ENCODE data around the gene ST8SIA5. TPM values are rescaled to one million over a fixed set of nuclear protein-coding genes. Genes with fewer than 3 reads are reported as not detected.
A peak's percentile ranks its signal among the peaks of the same experiment; 100 is the strongest.

ST8SIA5 gene
- total and polyA plus RNA-seq, 2 of the 13 experiments (the other 11 are each of a cell fraction or from before 2014, with no cell fraction given): 0.07 to 0.20 TPM

- intact Hi-C loops (cut with micrococcal nuclease; ENCODE audit: unreplicated experiment): no loop called here
- Histone ChIP-seq H3K27ac (ENCODE audit: extremely low read length, insufficient read depth, low read length) (no peak overlapping the region), H3K4me1 (ENCODE audit: insufficient read depth, low read length) (no peaks in the 10 kb centered on the region), H3K9me3 (ENCODE audit: low read length) (no peaks in the 10 kb centered on the region), H3K4me3 (replicated peaks in 1 of 3; ENCODE audit: insufficient read depth in 1 of 3, low read depth in 2 of 3, low read length in 3 of 3) (no peak overlapping the region), H3K9ac (ENCODE audit: insufficient read depth, low read depth, low read length) (no peak overlapping the region), H2AFZ (ENCODE audit: low read length) (no peak overlapping the region), H3K79me2 (ENCODE audit: insufficient read depth, low read length) (no peaks in the 10 kb centered on the region), H3K36me3 (replicated peaks in 1 of 2; ENCODE audit: control insufficient read depth in 1 of 2, insufficient read depth in 2 of 2, low read length in 2 of 2) (no peaks in the 10 kb centered on the region), H4K20me1 (ENCODE audit: insufficient read depth, low read length) (no peaks in the 10 kb centered on the region), H3K27me3 (ENCODE audit: control insufficient read depth in 1 of 2, insufficient read depth in 2 of 2, low read length in 2 of 2) (peaks cover 0 to 23% of the 10 kb centered on the region in 2 experiments; a peak in 2 of 5 replicates), H3K4me2 (ENCODE audit: low read depth, low read length) (no peak overlapping the region)
- POLR2A ChIA-PET: no interaction called here
- no peak for ATAC-seq
- CTCF ChIA-PET (ENCODE audit: low intra/inter-chr PET ratio, low total read pairs): no interaction called here
- in situ Hi-C loops (cut with HindIII; ENCODE audit: extremely low pct_ligation_motif_present, low pct_unique_long_range_greater_than_20kb): no loop called here
- WGBS (ENCODE audit: low lambda C conversion rate): 0% methylated on average over 1 of the region's 1 CpG
- FAIRE-seq: no peak
- no TSS peak for BruUV-seq (replicated peaks)
- DNase-seq (ENCODE audit: low spot score): no peak
- TF ChIP-seq KLF16 (CRISPR knock-in tag; IDR thresholded peaks at IDR 0.05) (no peak), RNF2 (conservative IDR thresholded peaks at IDR 0.05; ENCODE audit: low read depth) (no peak), CEBPB (IDR thresholded peaks at IDR 0.05; ENCODE audit: borderline replicate concordance, low read depth, low read length) (peak; percentile 57; the same call in 1 of the 2 replicates), TMF1 (CRISPR knock-in tag; IDR thresholded peaks at IDR 0.05; ENCODE audit: low read depth) (no peak), CBX5 (CRISPR knock-in tag; IDR thresholded peaks at IDR 0.05; ENCODE audit: borderline replicate concordance) (no peak), MTA1 (CRISPR knock-in tag; IDR thresholded peaks at IDR 0.05; ENCODE audit: borderline replicate concordance) (no peak), ARNT (IDR thresholded peaks at IDR 0.05) (no peak), FOXP1 (IDR thresholded peaks at IDR 0.05) (no peak), FOXP1 (CRISPR knock-in tag; IDR thresholded peaks at IDR 0.05) (no peak), CBX1 (IDR thresholded peaks at IDR 0.05; ENCODE audit: low read depth) (no peak)
Measured at GRCh38 chr18:46675112-46675511, 81.7 kb downstream of the ST8SIA5 start.
